A673 (cell line): ENCODE data around the gene TMCC1. TPM values are rescaled to one million over a fixed set of nuclear protein-coding genes. Genes with fewer than 3 reads are reported as not detected.

Experiments used
- BruUV-seq: library from RNA; stranded (reverse); fragments of 400-500 nt; replicated peaks from 2 replicates; lab custom pipeline; 2021; lab: Mats Ljungman, UMichigan
- CTCF ChIA-PET: fragments of 300-600 bp; sonication (Branson Sonifier 250); formaldehyde crosslinking; loops from one replicate; lab custom pipeline; 2022; ENCODE audit warnings: antibody characterized with exemption; lab: Charles Lee
- POLR2A ChIA-PET: fragments of 300-600 bp; sonication (Branson Sonifier 250); formaldehyde crosslinking; loops from one replicate; lab custom pipeline; 2022; ENCODE audit warnings: antibody characterized with exemption; ENCODE audit not compliant: low non-redundant PET; lab: Charles Lee
- DNase-seq: peaks from one replicate; pipeline ENCODE4 v3.0.0-alpha.2; 2015; ENCODE audit warnings: low spot score
- H3K27ac ChIP-seq: fragments of 200-600 bp; sonication (generic); 2 replicates; pipeline ENCODE4 v1.5.1; 2016; ENCODE audit warnings: mixed run types, low read depth, mild to moderate bottlenecking, mixed read lengths, antibody characterized with exemption, low read length; ENCODE audit not compliant: poor library complexity, severe bottlenecking
- H3K27me3 ChIP-seq: fragments of 200-600 bp; sonication (generic); replicated peaks from 2 replicates; pipeline ENCODE4 v1.6.1; 2017; ENCODE audit warnings: mixed run types, low read depth, mild to moderate bottlenecking, mixed read lengths, antibody characterized with exemption, low read length; ENCODE audit not compliant: insufficient read depth, poor library complexity
- H3K36me3 ChIP-seq: fragments of 200-600 bp; sonication (generic); 2 replicates; pipeline ENCODE4 v1.6.1; 2016; ENCODE audit warnings: mixed run types, mild to moderate bottlenecking, mixed read lengths, antibody characterized with exemption, low read length; ENCODE audit not compliant: insufficient read depth, poor library complexity, severe bottlenecking
- H3K4me1 ChIP-seq: fragments of 200-600 bp; sonication (generic); 2 replicates; pipeline ENCODE4 v1.6.1; 2017; ENCODE audit warnings: mixed run types, mild to moderate bottlenecking, mixed read lengths, antibody characterized with exemption, low read length; ENCODE audit not compliant: insufficient read depth, poor library complexity, severe bottlenecking
- H3K4me3 ChIP-seq: fragments of 200-600 bp; sonication (generic); 2 replicates; pipeline ENCODE4 v1.5.1; 2016; ENCODE audit warnings: low read depth, mixed run types, mild to moderate bottlenecking, mixed read lengths, low read length; ENCODE audit not compliant: poor library complexity, severe bottlenecking
- H3K9me3 ChIP-seq: fragments of 200-600 bp; sonication (generic); 2 replicates; pipeline ENCODE4 v1.6.1; 2016; ENCODE audit warnings: mixed run types, low read depth, mild to moderate bottlenecking, mixed read lengths, antibody characterized with exemption, low read length; ENCODE audit not compliant: poor library complexity, severe bottlenecking
- CTCF ChIP-seq: fragments of 300-800, 200-600 bp; sonication (generic); conservative IDR thresholded peaks from 2 replicates; pipeline ENCODE4 v1.5.1; 2017; ENCODE audit warnings: low read depth, mild to moderate bottlenecking, antibody characterized with exemption, low read length, moderate library complexity, mixed read lengths
- EZH2 ChIP-seq: fragments of 200-600 bp; sonication (generic); IDR thresholded peaks from 2 replicates; pipeline ENCODE4 v1.6.1; 2017; ENCODE audit warnings: borderline replicate concordance, low read depth, mild to moderate bottlenecking, mixed read lengths, antibody characterized with exemption, low read length; ENCODE audit not compliant: poor library complexity, severe bottlenecking
- intact Hi-C: fragments of 100-400 bp; cut with micrococcal nuclease; formaldehyde crosslinking; loops from one replicate; pipeline ENCODE4 v1.10.0; 2022; ENCODE audit not compliant: unreplicated experiment
- total RNA-seq: library from RNA; stranded (reverse); gene quantifications from 2 replicates; pipeline ENCODE4 v1.2.3, GENCODE V29; 2021

The TMCC1 gene
- total RNA-seq, 1 experiment from 2014 or later = 29.4 TPM

DNA sequence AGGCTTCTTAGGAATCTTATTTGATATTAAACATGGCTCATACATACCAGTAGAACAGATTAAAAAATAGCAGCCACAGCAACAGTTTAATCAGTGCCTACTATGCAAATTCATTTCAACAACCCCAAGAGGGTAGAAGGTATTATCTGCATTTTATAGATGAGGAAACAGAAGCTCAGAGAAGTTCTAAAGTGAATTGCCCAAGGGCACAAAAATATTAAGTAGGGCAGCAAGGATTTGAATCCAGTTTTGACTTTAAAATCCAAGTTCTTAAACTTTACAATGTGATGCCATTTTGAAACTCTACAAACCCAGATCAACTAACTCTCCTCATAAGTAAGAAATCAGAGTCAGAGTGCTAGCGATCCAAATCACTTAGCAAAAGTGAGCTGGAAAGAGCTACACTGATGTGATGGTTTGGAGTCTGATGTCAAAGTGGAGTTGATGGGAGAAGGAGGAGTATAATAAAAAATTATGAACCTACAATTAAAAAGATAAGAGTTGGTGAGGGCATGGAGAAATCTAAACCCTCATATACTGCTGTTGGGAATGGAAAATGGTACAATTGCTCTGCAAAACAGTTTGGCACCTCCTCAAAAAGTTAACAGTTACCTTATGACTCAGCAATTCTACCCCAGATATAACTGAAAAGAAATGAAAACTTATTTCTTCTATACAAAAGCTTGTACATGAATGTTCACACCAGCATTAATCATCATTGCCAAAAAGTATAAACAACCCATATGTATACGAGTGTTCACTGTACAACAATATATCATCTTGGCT lies 236.1 kb downstream of the TMCC1 start:
- TF ChIP-seq EZH2 (no peak), CTCF (no peak)
- H3K4me3 ChIP-seq = no peak overlapping the region
- no TSS peak for BruUV-seq
- no peaks in the 10 kb centered on the region for H3K27me3 ChIP-seq
- H3K9me3 ChIP-seq = no peaks in the 10 kb centered on the region
- intact Hi-C loops = no loop called here
- peaks cover 29% of the 10 kb centered on the region for H3K4me1 ChIP-seq
- ChIA-PET POLR2A (no interaction called here), CTCF (no interaction called here)
- no peak for DNase-seq
- H3K36me3 ChIP-seq = peaks cover 5% of the 10 kb centered on the region
- H3K27ac ChIP-seq = peak overlapping the region; percentile 42

- no peak overlapping the region for H3K4me3 ChIP-seq
- H3K27ac ChIP-seq = peak overlapping the region; percentile 42
- CTCF ChIA-PET = no interaction called here
- no peaks in the 10 kb centered on the region for H3K9me3 ChIP-seq
- DNase-seq = peak; percentile 34
- H3K4me1 ChIP-seq = peaks cover 30% of the 10 kb centered on the region
- POLR2A ChIA-PET = no interaction called here
- intact Hi-C loops = no loop called here
- H3K27me3 ChIP-seq = no peaks in the 10 kb centered on the region
- no TSS peak for BruUV-seq
- H3K36me3 ChIP-seq = peaks cover 5% of the 10 kb centered on the region
- TF ChIP-seq EZH2 (no peak), CTCF (no peak)
These were observed 236.8 kb downstream of the TMCC1 start for GRCh38 chr3:129656659-129657247.

GRCh38 chr3:129655291-129655700 lies 238.2 kb downstream of the TMCC1 start:
- TF ChIP-seq EZH2 (no peak), CTCF (no peak)
- Histone ChIP-seq H3K36me3 (peaks cover 5% of the 10 kb centered on the region), H3K9me3 (no peaks in the 10 kb centered on the region), H3K4me1 (peaks cover 43% of the 10 kb centered on the region), H3K27ac (no peak overlapping the region), H3K4me3 (no peak overlapping the region), H3K27me3 (no peaks in the 10 kb centered on the region)
- POLR2A ChIA-PET = no interaction called here
- no peak for DNase-seq
- intact Hi-C loops = no loop called here
- BruUV-seq = no TSS peak
- CTCF ChIA-PET = no interaction called here
